IMR-90 (cell line): ENCODE measurements around the gene SLC23A2. TPM values are rescaled to one million over a fixed set of nuclear protein-coding genes. Genes with fewer than 3 reads are reported as not detected.

ENCODE experiments used
- ATAC-seq: fragments of 200-7000 bp; cut with Tn5 transposase; 2 replicates; pipeline ENCODE4 v1.9.1; 2020; ENCODE audit warnings: low read depth, mild to moderate bottlenecking, moderate library complexity
- BruUV-seq: library from RNA; stranded (reverse); fragments of 400-500 nt; replicated peaks from 2 replicates; lab custom pipeline; 2021; lab: Mats Ljungman, UMichigan
- CTCF ChIA-PET: fragments of 300-600 bp; formaldehyde crosslinking; extraction: SDS; loops from one replicate; lab custom pipeline; 2021; ENCODE audit warnings: antibody characterized with exemption; lab: Yijun Ruan, JAX
- POLR2A ChIA-PET: fragments of 300-600 bp; sonication (Branson Sonifier 250); formaldehyde crosslinking; loops from one replicate; lab custom pipeline; 2022; ENCODE audit warnings: antibody characterized with exemption; ENCODE audit not compliant: unreplicated experiment; lab: Charles Lee
- DNase-seq: peaks from one replicate; pipeline ENCODE4 v3.0.0; 2013
- H2AFZ ChIP-seq: replicated peaks from 2 replicates; pipeline ENCODE3; 2013; ENCODE audit warnings: low read length, mild to moderate bottlenecking; ENCODE audit not compliant: poor library complexity
- H2AK5ac ChIP-seq: 2 replicates; pipeline ENCODE4 v1.6.1; 2013; ENCODE audit warnings: low read depth, low read length, inconsistent platforms
- H2AK9ac ChIP-seq: replicated peaks from 2 replicates; pipeline ENCODE3; 2013; ENCODE audit warnings: mild to moderate bottlenecking, low read depth, low read length, moderate library complexity; ENCODE audit not compliant: poor library complexity
- H2BK120ac ChIP-seq: 2 replicates; pipeline ENCODE4 v1.6.1; 2013; ENCODE audit warnings: low read depth, low read length, inconsistent platforms
- H2BK15ac ChIP-seq: 3 replicates; pipeline ENCODE4 v1.6.1; 2013; ENCODE audit warnings: low read depth, low read length, inconsistent platforms
- H2BK20ac ChIP-seq: 2 replicates; pipeline ENCODE4 v1.6.1; 2013; ENCODE audit warnings: low read depth, mild to moderate bottlenecking, inconsistent platforms, low read length, moderate library complexity
- H2BK5ac ChIP-seq: 2 replicates; pipeline ENCODE4 v1.6.1; 2013; ENCODE audit warnings: mild to moderate bottlenecking, low read depth, low read length, inconsistent platforms; ENCODE audit not compliant: poor library complexity, severe bottlenecking
- H3K14ac ChIP-seq: replicated peaks from 2 replicates; pipeline ENCODE4 v1.6.1; 2013; ENCODE audit warnings: low read depth, low read length, inconsistent platforms
- H3K18ac ChIP-seq: 2 replicates; pipeline ENCODE4 v1.6.1; 2013; ENCODE audit warnings: low read depth, low read length, control low read depth
- H3K23ac ChIP-seq: 2 replicates; pipeline ENCODE4 v1.6.1; 2013; ENCODE audit warnings: low read depth, low read length, inconsistent platforms
- H3K27ac ChIP-seq: 2 replicates; pipeline ENCODE4 v1.5.1; 2013; ENCODE audit warnings: mild to moderate bottlenecking, control low read depth, low read length; ENCODE audit not compliant: insufficient read depth
- H3K27me3 ChIP-seq: 2 replicates; pipeline ENCODE4 v1.6.1; 2013; ENCODE audit warnings: low read length; ENCODE audit not compliant: control insufficient read depth, insufficient read depth
- H3K36me3 ChIP-seq: 2 replicates; pipeline ENCODE4 v1.6.1; 2013; ENCODE audit warnings: low read length, mixed read lengths; ENCODE audit not compliant: control insufficient read depth, insufficient read depth
- H3K4ac ChIP-seq: 2 replicates; pipeline ENCODE4 v1.6.1; 2013; ENCODE audit warnings: low read depth, low read length, inconsistent platforms
- H3K4me1 ChIP-seq: 2 replicates; pipeline ENCODE4 v1.6.1; 2013; ENCODE audit warnings: low read length, mixed read lengths; ENCODE audit not compliant: control insufficient read depth, insufficient read depth
- H3K4me2 ChIP-seq: 2 replicates; pipeline ENCODE4 v1.6.1; 2013; ENCODE audit warnings: low read depth, mild to moderate bottlenecking, control low read depth, low read length, moderate library complexity
- H3K4me3 ChIP-seq: 2 replicates; pipeline ENCODE4 v1.5.1; 2013; ENCODE audit warnings: low read depth, mild to moderate bottlenecking, control low read depth, low read length, moderate library complexity; ENCODE audit not compliant: insufficient read depth
- H3K56ac ChIP-seq: 2 replicates; pipeline ENCODE4 v1.6.1; 2013; ENCODE audit warnings: low read length, inconsistent platforms; ENCODE audit not compliant: insufficient read depth; ENCODE audit errors: extremely low read depth
- H3K79me1 ChIP-seq, 2 experiments: 2 replicates each; pipeline ENCODE4 v1.6.1; 2013; ENCODE audit warnings: low read length in 2 of 2, inconsistent platforms in 1 of 2, low read depth in 1 of 2
- H3K9ac ChIP-seq: 2 replicates; pipeline ENCODE4 v1.6.1; 2013; ENCODE audit warnings: low read depth, low read length, control low read depth
- H3K9me1 ChIP-seq: 2 replicates; pipeline ENCODE4 v1.6.1; 2013; ENCODE audit warnings: low read length, inconsistent platforms; ENCODE audit not compliant: insufficient read depth
- H3K9me3 ChIP-seq: 2 replicates; pipeline ENCODE4 v1.6.1; 2013; ENCODE audit warnings: low read length; ENCODE audit not compliant: control insufficient read depth, insufficient read depth
- H4K20me1 ChIP-seq: 2 replicates; pipeline ENCODE4 v1.6.1; 2013; ENCODE audit warnings: low read length, inconsistent platforms; ENCODE audit not compliant: insufficient read depth
- H4K5ac ChIP-seq: 2 replicates; pipeline ENCODE4 v1.6.1; 2013; ENCODE audit warnings: mild to moderate bottlenecking, low read depth, low read length, control low read depth
- H4K8ac ChIP-seq, 2 experiments: 2 replicates each; pipeline ENCODE4 v1.6.1; 2013; ENCODE audit warnings: low read depth in 2 of 2, low read length in 2 of 2, control low read depth in 1 of 2, inconsistent platforms in 1 of 2
- H4K91ac ChIP-seq: 2 replicates; pipeline ENCODE4 v1.6.1; 2013; ENCODE audit warnings: low read depth, low read length, inconsistent platforms; ENCODE audit not compliant: insufficient read depth
- CEBPB ChIP-seq: IDR thresholded peaks from 2 replicates; pipeline ENCODE4 v1.6.1; 2012; ENCODE audit warnings: low read depth, low read length, improper control_type of control experiment
- CTCF ChIP-seq: conservative IDR thresholded peaks from 2 replicates; pipeline ENCODE4 v1.5.1; 2012; ENCODE audit warnings: mild to moderate bottlenecking, low read depth, low read length, improper control_type of control experiment
- FOS ChIP-seq: fragments of 150-350 bp; IDR thresholded peaks from 2 replicates; pipeline ENCODE4 v1.6.1; 2016; ENCODE audit warnings: low read depth, low read length
- MXI1 ChIP-seq: IDR thresholded peaks from 2 replicates; pipeline ENCODE4 v1.6.1; 2012; ENCODE audit warnings: low read depth, mild to moderate bottlenecking, low read length, moderate library complexity, borderline replicate concordance
- RCOR1 ChIP-seq: IDR thresholded peaks from 2 replicates; pipeline ENCODE4 v1.6.1; 2012; ENCODE audit warnings: mild to moderate bottlenecking, low read length, improper control_type of control experiment; ENCODE audit not compliant: insufficient replicate concordance
- WGBS, 2 experiments: methylation state at CpG; one replicate each; pipeline versions ENCODE4 v1.1.5 to v1.1.7; 2013; ENCODE audit warnings: missing lambda C conversion rate in 2 of 2; ENCODE audit not compliant: insufficient read length in 1 of 2; ENCODE audit errors: extremely low coverage in 2 of 2; 5-methylcytosine and 5-hydroxymethylcytosine counted together
- dilution Hi-C: fragments of 300-500 bp; cut with HindIII; formaldehyde crosslinking; loops from one replicate; pipeline ENCODE4 v1.14.3; 2018; ENCODE audit warnings: low sequenced_read_pairs; ENCODE audit not compliant: unreplicated experiment
- in situ Hi-C: fragments of 300-500 bp; cut with MboI; formaldehyde crosslinking; loops from 3 replicates; pipeline ENCODE4 v1.14.3; 2019; ENCODE audit warnings: low sequenced_read_pairs, inconsistent platforms, mixed read lengths
- intact Hi-C: fragments of 100-400 bp; cut with micrococcal nuclease; formaldehyde crosslinking; loops from 2 replicates; pipeline ENCODE4 v1.10.0; 2022
- polyA plus RNA-seq, 3 experiments: library from polyadenylated mRNA; depleted of rRNA; stranded (reverse); fragments of >200 nt; gene quantifications; 2 replicates each; pipeline ENCODE4 v1.2.3, GENCODE V29; 2012; ENCODE audit warnings: low replicate concordance in 1 of 3
- total RNA-seq: library from RNA; depleted of rRNA; stranded (reverse); fragments of >200 nt; gene quantifications from 2 replicates; pipeline ENCODE4 v1.2.3, GENCODE V29; 2012

The SLC23A2 gene
- total and polyA plus RNA-seq, 2 of the 4 experiments (the other 2 are of a cell fraction) = 10.2 to 14.4 TPM

DNA sequence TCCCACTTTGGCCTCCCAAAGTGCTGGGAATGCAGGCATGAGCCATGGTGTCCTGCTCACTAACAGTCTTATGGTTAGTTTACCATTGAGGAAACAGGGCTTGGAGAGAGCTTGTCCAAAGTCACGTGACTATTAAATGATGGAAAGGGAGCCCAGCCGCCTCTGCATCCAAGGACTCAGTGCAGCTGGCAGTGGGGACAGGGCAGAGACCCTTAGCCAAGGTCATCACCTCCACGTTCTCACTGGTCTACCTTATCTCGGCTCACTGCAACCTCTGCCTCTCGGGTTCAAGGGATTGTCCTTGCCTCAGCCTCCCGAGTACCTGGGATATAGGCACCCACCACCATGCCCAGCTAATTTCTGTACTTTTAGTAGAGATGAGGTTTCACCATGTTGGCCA is 109.3 kb downstream of the SLC23A2 start:
- TF ChIP-seq MXI1 (no peak), FOS (no peak), CTCF (no peak), CEBPB (no peak), RCOR1 (no peak)
- Histone ChIP-seq H3K4ac (no peak overlapping the region), H2BK20ac (no peak overlapping the region), H3K14ac (no peak overlapping the region), H3K9me1 (peaks cover 12% of the 10 kb centered on the region), H3K4me1 (no peaks in the 10 kb centered on the region), H3K36me3 (peaks cover 14% of the 10 kb centered on the region), H4K20me1 (no peaks in the 10 kb centered on the region), H3K27ac (no peak overlapping the region), H3K9me3 (no peaks in the 10 kb centered on the region), H2AK5ac (no peak overlapping the region), H3K27me3 (no peaks in the 10 kb centered on the region), H2AK9ac (no peak overlapping the region), H3K4me2 (no peak overlapping the region), H2BK120ac (no peak overlapping the region), H2AFZ (no peak overlapping the region), H4K91ac (no peak overlapping the region), H2BK15ac (no peak overlapping the region), H3K4me3 (no peak overlapping the region), H2BK5ac (no peak overlapping the region), H3K18ac (no peak overlapping the region), H3K9ac (no peak overlapping the region), H3K79me1 (peaks cover 0 to 10% of the 10 kb centered on the region in 2 experiments; a peak in 1 of 4 replicates), H4K5ac (no peak overlapping the region), H3K56ac (no peak overlapping the region), H3K23ac (no peak overlapping the region), H4K8ac (no peak overlapping the region)
- DNase-seq (no peak), ATAC-seq (no peak)
- CTCF ChIA-PET = no interaction called here
- POLR2A ChIA-PET = no interaction called here
- BruUV-seq = no TSS peak
- in situ Hi-C loops (no loop called here), intact Hi-C loops (no loop called here), dilution Hi-C loops (no loop called here)
- 92% methylated on average over 2 of the region's 6 CpGs; no CpG with 5 or more reads in 1 of the 2 experiments for WGBS, 2 experiments
